GM18498 (cell line): Measurements from ENCODE around the gene ATXN1.

Experiments used
- ATAC-seq: cut with Tn5 transposase; IDR thresholded peaks from one replicate; pipeline ENCODE4 v1.9.1; 2021; ENCODE audit warnings: mild to moderate bottlenecking, moderate library complexity; ENCODE audit not compliant: unreplicated experiment

The ATXN1 gene

DNA sequence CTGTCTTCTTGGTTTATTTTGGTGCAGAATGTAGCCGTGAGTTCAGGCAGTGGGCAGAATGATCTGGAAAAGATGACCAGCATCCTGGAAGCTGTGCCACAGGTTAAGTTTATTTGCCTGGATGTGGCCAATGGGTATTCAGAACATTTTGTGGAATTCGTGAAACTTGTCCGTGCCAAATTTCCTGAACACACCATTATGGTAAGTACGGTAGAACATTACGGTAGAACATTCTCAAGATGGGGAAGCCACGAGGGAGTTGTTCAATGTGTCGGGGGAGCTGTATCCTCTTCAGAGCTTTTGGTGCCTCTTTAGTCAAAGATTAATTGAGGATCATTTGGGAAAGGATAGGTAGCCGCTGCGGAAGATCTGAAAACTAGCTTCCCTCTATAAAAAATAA is 506.7 kb downstream of the ATXN1 start:
- ATAC-seq, result no peak

DNA sequence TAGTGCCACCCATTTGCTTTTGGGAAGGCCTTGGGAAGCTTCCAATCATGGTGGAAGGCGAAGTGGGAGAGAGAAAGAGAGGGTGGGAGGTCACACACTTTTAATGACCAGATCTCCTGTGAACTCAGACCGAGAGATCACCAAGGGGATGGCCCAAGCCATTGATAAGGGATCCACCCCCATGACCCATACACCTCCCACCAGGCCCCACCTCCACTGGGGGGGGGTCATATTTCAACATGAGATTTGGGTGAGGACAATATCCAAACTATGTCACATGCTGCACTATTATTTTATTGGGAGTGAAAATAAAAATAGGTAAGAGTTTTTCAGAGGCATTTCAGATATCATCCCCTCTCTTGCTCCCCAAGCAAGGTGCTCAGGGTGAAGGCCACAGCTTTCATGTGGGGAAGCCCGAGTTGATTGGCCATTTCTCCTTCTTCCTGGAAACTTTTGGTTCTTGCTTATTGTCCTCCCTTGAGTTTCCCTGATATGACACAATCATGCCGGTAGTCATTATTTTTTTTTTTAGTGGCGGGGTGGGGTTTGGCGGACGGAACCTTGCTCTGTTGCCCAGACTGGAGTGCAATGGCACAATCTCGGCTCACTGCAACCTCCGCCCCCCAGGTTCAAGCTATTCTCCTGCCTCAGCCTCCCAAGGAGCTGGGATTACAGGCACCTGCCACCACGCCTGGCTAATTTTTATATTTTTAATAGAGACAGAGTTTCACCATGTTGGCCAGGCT is 507.7 kb downstream of the ATXN1 start:
- ATAC-seq, result no peak

- ATAC-seq, result no peak
These were observed 508.5 kb downstream of the ATXN1 start for GRCh38 chr6:16252686-16253299.

GRCh38 chr6:16251706-16252105 is 509.6 kb downstream of the ATXN1 start:
- ATAC-seq, result no peak

GRCh38 chr6:16249971-16250370 is 511.3 kb downstream of the ATXN1 start:
- no peak for ATAC-seq
